Metanephros (tissue), 2 donors: Measurements from ENCODE around the gene UBC. TPM values are rescaled to one million over a fixed set of nuclear protein-coding genes. Genes with fewer than 3 reads are reported as not detected.

Experiments
- small RNA-seq: library from RNA; depleted of rRNA; stranded (forward); fragments of <200 nt; gene quantifications from one replicate; pipeline ENCODE3, GENCODE V24; 2014; ENCODE audit warnings: low replicate concordance
- total RNA-seq: library from RNA; depleted of rRNA; stranded (reverse); fragments of >200 nt; gene quantifications from one replicate; pipeline ENCODE4 v1.2.3, GENCODE V29; 2014

UBC gene
- total RNA-seq: 790 TPM

DNA sequence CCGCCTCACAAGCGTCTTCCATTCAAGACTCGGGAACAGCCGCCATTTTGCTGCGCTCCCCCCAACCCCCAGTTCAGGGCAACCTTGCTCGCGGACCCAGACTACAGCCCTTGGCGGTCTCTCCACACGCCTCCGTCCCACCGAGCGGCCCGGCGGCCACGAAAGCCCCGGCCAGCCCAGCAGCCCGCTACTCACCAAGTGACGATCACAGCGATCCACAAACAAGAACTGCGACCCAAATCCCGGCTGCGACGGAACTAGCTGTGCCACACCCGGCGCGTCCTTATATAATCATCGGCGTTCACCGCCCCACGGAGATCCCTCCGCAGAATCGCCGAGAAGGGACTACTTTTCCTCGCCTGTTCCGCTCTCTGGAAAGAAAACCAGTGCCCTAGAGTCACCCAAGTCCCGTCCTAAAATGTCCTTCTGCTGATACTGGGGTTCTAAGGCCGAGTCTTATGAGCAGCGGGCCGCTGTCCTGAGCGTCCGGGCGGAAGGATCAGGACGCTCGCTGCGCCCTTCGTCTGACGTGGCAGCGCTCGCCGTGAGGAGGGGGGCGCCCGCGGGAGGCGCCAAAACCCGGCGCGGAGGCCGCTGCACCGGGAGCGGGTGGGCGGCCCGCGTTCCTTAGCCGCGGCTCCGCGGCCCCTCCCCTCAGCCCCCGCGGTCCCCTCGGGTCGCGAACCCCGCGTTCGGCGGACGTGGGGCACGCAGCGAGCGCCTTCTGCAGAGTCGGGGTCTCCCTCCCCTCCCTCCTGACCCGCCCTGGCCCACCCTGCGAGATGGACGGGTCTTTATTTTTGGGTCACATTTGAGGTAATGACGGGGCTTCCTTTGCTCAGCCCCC is at the start of gene UBC:
UBC (minus strand) TSS at position 259 of the 847 bp plus-strand sequence. CDS start 879 bp downstream, outside the sequence.

DNA sequence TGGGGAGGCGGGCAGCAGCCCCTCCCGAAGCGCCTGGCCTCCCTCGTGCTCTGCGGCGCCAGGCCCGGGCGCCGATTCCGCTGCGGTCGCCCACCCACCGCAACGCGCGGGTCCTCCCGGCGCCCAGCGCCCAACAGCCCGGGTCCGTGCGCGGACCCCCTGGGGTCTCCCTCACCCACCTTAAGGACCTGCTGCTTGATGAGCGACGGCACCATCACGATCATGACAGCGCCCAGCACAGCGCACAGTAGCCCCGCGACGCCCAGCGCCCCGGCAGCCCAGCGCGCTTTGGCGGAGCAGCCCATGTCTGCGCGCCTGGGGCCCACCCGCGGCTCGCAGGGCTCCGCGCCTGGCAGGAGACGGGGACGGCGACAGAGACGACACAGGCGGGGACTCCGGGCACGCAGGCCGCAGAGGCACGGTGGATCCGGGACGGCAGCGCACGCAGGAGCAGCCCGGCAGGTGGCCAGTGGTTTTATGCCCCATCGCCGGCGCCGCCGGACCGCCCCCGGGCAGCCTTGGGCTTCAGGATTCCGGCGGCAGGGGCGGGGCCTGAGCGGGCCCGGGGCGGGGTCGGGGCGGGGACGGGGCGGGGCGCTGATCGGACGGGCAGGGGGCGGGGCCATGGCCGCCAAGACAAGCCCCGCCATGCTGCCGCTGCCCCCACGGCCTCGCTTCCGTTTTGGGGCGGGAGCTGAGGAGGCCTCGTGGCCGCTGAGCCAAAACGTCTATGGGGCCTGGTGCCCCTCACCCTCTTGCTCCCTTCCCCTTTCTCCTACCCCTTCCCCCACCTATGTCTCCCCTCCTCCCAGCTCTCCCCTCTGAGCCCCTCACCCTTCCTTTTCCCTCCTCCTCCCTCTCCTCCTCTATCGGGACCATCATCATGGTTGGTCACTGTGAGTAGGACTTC is 50.8 kb downstream of the UBC start, which contains the start of gene SCARB1:
SCARB1 (minus strand) TSS at position 449 of the 910 bp plus-strand sequence; CDS start at position 305, 144 bp downstream.

Small RNAs within 50 kb of the gene (small RNA-seq; reads per million reads assigned to genes)
- not detected for gene MIR5188
- gene RNU6-927P: not detected

Other genes with a start within 250 kb of the UBC start
- gene SCARB1, start 50.8 kb downstream of the UBC start, total RNA-seq: 19.7 TPM
- 12.4 TPM for gene DHX37, start 74.5 kb upstream of the UBC start, total RNA-seq
- gene BRI3BP, start 79.0 kb upstream of the UBC start, total RNA-seq: 8.1 TPM
- gene AACS, start 150.8 kb upstream of the UBC start, total RNA-seq: 28.5 TPM